GM21717 (cell line): ENCODE data around the gene SDC3.

Experiments
- ATAC-seq: cut with Tn5 transposase; IDR thresholded peaks from one replicate; pipeline ENCODE4 v1.9.1; 2021; ENCODE audit warnings: mild to moderate bottlenecking, moderate library complexity; ENCODE audit not compliant: unreplicated experiment

Gene SDC3

GRCh38 chr1:30890502-30891226 is 17.9 kb downstream of the SDC3 start:
- no peak for ATAC-seq

DNA sequence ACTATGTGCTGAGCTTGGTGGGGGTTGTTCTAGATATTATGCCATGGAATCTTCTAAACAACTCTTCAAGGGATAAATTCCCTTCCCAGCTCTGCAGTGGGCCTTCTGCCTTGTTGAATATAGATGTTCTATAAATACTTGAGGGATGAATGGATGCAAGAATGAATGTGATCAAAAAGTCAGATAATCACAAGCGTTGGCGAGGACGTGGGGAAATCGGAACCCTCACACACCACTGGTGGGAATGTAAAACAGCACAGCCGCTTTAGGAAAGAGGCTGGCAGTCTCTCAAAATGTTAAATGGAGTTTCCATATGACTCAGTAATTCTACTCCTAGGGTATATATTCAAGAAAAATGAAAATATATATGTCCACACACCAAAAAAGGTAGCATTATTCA is 19.0 kb downstream of the SDC3 start:
- ATAC-seq: no peak

GRCh38 chr1:30888975-30889374 is 19.6 kb downstream of the SDC3 start:
- no peak for ATAC-seq

DNA sequence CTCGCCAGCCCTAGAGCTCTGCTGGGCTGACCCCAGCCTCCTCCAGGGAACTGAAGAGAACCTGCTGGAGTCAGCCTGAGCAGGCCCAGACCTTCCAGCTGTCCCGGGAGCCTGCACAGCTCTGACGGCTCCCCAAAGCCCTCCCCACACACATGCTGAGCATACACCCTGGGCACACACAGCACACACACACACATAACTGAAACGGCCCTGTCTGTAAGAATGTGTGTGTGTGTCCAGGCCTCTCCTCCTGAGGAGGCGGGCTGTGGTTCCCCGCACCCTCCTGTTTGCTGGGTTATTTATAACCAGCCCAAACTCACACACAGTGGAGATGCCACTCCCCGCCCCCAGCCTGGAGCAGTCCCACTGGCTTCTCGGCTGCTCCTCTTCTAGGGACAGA is 20.2 kb downstream of the SDC3 start:
- no peak for ATAC-seq

GRCh38 chr1:30887485-30888315 is 20.9 kb downstream of the SDC3 start:
- ATAC-seq: no peak

DNA sequence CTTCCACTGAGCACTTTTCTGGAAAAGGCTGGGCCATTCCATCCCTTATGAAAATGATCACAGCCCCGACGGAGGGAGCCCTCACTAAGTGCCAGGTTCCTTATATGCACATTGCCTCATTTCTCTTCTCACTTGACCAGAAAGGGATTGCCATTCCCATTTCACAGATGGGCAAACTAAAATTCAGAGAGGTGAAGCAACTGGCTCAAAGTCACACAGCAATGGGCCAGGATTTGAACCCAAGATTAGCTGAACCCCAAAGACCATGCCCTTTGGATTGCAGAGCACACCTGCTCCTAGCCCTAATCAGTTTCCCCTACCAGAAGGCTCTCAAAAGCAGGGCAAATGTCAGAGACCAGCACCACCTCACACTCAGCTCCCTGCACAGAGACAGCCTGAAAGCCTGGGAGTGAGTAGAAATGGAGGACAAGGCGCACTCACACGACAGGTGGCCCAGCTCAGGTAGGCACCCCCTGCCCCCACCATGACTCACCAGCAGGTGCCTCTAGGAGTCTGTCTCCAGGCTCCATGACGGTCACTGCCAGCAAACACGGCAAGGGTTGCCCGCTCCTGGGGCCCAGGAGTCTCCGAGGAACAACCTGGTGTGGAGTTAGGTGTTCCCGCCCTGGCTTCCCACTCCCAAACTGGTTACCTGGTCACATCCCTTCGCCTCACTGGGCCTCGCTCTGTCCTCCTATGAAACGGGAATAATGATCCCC is 21.7 kb downstream of the SDC3 start:
- no peak for ATAC-seq

DNA sequence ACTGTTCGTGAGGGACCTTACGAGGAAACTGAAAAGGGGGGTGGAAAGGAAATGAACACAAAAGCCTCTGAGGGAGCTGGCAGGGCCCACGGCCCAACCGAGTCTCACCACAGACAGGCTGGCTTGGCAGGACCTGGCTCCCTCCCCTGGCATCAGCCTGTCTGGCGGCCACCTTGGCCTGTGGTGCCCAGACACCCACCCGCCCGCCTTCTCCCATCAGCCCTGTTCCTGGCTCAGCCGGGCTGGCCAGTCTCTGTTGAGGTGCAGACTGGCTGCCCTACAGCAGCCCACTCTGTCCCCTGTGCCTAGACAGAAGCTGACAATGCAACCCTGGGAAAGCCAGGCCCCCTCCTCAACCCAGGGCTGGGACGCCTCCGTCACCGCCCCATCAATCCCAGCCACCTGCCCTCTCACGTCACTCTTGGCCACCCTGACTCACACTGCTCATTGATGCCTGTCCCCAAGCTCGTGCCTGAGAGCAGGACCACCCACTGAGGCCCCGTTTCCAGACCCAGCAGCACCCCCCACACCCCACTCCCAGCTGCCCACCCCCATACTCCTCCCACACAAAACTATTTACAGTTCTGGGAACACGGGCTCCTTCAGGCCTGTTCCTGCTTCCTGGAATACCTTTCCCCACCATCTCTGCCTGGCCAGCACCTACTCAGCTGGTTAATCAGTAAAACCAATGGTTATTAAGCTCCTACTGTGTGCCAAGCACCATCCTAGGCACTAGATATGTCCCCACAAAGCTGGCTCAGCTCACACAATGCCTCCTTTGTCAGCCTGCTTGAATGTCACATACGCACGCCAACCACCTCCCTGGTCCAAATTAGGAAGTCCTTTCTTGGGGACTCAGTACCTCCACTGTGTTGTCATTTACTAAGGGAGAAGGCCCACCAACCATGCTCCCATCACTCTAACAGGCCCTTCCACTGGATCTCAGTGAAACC is 22.7 kb downstream of the SDC3 start:
- no peak for ATAC-seq

DNA sequence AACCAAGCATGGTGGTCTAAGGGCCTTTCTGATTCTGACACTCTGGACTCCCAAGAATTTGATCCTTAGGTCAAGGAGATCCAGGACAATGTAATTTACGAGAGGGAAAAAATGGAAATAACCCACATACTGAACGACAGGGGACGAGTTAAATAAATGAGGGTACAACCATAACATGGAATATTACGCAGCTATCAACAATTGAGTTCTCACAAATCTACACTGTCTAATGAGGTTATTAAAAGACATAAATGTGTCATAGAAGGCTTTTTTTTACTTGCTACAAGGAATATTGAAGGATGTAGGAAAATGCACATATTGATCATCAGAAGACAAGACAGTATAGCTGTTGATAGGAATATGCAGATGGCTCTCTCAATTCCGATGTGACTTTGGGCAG is 23.8 kb downstream of the SDC3 start:
- no peak for ATAC-seq

DNA sequence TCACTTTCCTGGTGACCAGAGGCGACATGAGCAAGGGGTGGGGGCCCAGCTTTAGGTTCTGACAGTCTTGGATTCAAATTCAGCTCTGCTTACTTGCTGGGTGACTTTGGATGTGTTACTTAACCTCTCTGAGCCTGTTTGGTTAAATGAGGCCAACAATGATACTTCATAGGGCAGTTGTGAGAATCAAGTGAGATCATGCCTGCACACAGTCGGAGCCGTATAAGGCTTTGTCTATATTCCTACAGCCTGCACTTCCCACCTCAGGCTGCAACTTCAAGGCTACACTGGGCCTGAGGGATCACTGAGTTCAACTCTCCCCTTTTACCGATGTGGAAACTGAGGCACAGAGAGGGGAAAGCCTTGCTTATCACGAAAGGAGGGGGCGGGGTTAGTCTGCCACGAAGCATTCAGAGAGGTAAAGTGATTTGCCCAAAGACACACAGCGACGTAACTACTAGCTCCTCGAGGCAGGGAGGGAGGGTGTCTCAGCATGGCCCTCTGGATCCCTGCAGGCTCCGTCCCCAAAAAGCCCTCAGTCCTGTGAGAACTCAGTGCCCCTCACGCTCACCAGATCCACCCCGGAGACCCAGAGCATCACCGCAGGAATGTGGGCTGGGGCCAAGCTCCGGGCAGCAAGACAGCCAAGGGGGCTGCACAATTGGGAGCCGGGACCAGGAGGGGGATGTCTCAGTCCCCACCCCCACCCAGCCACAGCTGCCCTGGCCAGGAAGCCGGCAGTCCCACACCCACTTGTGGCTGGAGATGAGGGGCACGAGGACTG is 25.0 kb downstream of the SDC3 start:
- no peak for ATAC-seq

- no peak for ATAC-seq
These were observed 25.7 kb downstream of the SDC3 start for GRCh38 chr1:30882678-30883388.

GRCh38 chr1:30881319-30882181 is 27.0 kb downstream of the SDC3 start:
- ATAC-seq: no peak

DNA sequence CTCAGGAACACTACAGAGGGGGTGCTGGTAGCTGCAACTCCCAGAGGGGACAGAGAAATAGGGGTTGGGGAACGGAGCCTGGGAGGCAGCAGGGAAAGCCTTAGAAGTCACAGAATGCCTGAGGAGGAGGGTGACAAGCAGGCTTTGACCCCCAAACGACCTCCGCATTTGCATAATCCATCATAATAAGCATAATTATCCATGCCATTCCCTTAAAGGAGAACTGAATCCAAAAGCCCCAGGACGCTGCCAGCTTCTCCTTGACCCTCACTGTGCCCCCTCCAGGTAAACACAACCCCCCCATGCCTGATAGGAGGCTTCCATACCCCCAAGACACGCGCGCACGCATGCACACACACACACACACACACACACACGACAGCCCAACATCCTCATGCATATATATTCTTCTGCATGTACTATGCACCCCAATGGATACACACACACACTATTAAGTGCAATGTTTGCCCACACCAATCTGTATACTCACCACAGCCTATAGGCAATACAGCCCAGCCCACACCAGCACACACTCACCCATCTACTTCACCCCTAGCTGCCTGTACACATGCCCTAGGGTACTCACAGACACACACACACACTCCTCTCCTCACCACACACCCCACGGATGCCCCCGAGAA is 27.8 kb downstream of the SDC3 start:
- ATAC-seq: no peak

- ATAC-seq: no peak
These were observed 28.4 kb downstream of the SDC3 start for GRCh38 chr1:30879940-30880677.

DNA sequence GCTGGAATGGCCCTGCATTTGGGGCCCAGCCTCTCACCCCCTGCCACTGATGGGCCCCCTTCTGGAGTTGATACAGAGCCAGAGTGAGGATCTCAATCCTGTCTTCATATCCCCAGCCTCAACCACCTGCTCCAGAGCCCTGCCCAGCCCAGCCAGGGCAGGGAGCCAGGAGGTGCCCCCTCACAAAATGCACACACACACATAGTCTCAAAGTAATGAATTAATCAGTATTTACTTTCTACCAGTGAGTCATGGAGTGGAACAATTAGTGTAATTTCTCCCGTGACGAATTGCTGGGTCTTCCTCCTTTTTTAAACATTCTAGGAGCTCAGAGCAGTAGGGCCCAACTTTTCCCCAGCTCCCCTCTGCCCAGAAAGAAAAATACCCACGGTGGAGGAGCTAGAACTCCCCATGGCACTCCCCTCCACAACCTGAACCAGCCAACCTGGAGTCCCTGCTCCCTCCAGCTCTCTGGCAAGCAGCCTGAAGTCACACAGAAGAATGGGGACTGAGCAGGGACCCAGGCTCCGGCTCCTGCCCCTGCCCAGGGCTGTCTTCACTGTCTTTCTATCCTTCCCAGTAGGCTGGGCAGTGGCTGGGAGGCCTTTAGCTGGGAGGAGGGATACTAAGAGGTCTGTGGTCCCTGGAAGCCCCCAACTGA is 29.3 kb downstream of the SDC3 start:
- no peak for ATAC-seq

- ATAC-seq: no peak
These were observed 30.0 kb downstream of the SDC3 start for GRCh38 chr1:30878559-30878958.

DNA sequence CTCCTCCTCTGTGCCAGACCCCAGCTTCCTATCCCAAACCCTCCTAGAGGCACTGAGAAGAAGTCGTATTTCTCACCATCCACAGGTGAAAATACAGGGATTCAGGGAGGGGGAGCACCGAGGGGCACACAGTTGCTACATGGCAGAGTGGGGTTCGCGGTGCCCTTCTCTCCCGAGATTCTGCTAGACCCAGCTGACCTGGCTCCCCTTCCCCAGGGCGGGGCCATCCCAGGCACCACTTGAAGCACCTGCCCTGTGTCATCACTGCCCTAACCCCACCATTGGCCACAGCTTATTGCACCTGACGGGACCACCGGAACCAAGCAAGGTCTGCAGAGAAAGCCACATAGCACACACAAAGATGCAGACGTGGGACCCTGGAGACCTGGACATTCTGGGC is 30.5 kb downstream of the SDC3 start:
- ATAC-seq: no peak
